ENCODE data around the gene SLC35F1.

- no peak for TF ChIP-seq CTCF (IDR thresholded peaks at IDR 0.05; ENCODE audit: low read depth, low read length, missing input control)
- no peak for TF ChIP-seq RAD21 (IDR thresholded peaks at IDR 0.05)
- TF ChIP-seq REST (IDR thresholded peaks at IDR 0.05), result no peak
- TF ChIP-seq TAF1 (conservative IDR thresholded peaks at IDR 0.05), result no peak
- TF ChIP-seq FOXA1 (IDR thresholded peaks at IDR 0.05), result no peak
- no peak for TF ChIP-seq HNF4G (IDR thresholded peaks at IDR 0.05)
- TF ChIP-seq EGR1 (IDR thresholded peaks at IDR 0.05; ENCODE audit: low read depth in 2 of 2), result no peak
- TF ChIP-seq SP1 (IDR thresholded peaks at IDR 0.05), result no peak
- no peak for TF ChIP-seq FOXA2 (IDR thresholded peaks at IDR 0.05)
Measured at GRCh38 chr6:118316796-118317384, 409.8 kb downstream of the SLC35F1 start.

All from liver (tissue), 3 donors.